Left forelimb (tissue), 1 donor: ENCODE measurements around the gene TRIM75.
"Not testable (repeated sequence)": the region's sequence is repeated elsewhere in the genome, so short reads cannot be mapped to it uniquely, and the experiment has no call there.

Source experiments
- DNase-seq: peaks from one replicate; pipeline ENCODE4 v3.0.0-alpha.2; 2018; ENCODE audit warnings: low spot score

Gene TRIM75

GRCh38 chr4:165053645-165054044 lies at the start of gene TRIM75:
TSS of gene TRIM75 (plus strand) at chr4:165053866. CDS start at chr4:165059148, 5,282 bp downstream.
- no peak for DNase-seq

- no peak for DNase-seq
Measured at GRCh38 chr4:165005352-165005925, 48.2 kb upstream of the TRIM75 start.

- no peak for DNase-seq
Measured at GRCh38 chr4:165006456-165006855, 47.2 kb upstream of the TRIM75 start.

- DNase-seq = no peak
Measured at GRCh38 chr4:165006886-165007285, 46.8 kb upstream of the TRIM75 start.

DNA sequence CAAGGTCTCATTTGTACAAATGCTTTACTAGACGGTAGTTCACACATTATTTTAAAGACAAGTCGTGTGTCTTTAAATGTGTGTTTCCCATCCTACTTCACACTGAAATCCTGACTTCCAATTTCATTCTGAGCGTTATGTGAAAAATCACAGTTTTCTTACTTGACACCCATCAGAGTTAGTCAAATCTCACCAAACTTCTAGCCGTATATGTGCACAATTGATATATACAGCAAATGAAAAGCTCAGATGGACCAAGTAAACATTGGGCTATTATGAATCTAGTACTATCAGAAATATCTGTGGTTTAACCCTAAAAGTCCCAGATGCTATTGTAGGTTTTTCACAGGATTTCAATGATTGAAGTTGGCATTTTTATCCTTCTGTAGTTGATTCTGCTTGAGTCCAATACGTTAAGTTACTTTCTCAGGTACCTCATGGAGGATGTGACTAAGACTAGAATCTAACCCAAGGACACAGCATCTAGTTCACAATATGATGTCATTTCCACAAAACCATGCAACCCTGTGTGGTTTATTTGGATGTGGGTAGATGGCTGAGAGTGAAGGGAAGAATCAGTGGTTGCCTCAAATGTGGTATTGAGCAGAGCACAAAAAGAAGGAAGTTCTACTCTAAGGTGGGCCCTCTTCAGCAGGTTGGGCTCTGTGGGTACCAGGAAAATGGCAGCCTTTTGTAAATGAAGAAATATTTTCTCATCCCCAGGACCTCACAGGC lies 44.0 kb upstream of the TRIM75 start:
- DNase-seq = no peak

DNA sequence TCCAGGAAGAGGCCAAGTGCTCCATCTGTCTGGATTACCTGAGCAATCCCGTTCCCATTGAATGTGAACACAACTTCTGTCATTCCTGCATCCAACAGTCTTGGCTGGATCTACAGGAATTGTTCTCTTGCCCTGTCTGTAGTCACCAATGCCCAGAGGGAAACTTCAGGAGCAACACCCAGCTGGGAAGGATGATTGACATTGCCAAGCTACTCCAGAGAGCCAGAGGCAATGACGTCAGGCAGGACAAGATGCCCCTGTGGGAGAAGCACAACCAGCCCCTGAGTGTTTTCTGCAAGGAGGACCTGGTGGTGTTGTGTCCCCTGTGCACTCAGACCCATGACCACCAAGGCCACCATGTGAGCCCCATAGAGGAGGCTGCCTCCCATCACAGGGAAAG lies 43.2 kb upstream of the TRIM75 start:
- no peak for DNase-seq

DNA sequence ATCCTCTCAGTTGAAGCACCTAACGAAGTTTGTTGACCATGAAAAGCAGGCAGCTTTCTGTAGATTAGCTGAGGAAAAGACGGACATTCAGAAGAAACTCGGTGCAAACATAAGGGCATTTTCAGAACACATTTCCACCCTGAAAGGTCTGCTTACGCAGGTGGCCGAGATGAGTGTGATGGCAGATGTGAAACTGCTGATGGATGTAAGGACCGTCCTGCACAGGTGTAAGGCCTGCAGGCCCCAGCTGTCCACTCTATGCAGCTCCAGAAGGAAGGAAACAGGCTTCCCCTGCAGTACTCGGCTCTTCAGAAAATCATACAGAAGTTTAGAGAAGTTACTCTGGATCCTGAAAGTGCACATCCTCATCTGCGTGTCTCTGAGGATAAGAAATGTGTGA lies 42.7 kb upstream of the TRIM75 start:
- no peak for DNase-seq

GRCh38 chr4:165011403-165011802 lies 42.3 kb upstream of the TRIM75 start:
- no peak for DNase-seq

GRCh38 chr4:165013691-165014090 lies 40.0 kb upstream of the TRIM75 start:
- DNase-seq = no peak

DNA sequence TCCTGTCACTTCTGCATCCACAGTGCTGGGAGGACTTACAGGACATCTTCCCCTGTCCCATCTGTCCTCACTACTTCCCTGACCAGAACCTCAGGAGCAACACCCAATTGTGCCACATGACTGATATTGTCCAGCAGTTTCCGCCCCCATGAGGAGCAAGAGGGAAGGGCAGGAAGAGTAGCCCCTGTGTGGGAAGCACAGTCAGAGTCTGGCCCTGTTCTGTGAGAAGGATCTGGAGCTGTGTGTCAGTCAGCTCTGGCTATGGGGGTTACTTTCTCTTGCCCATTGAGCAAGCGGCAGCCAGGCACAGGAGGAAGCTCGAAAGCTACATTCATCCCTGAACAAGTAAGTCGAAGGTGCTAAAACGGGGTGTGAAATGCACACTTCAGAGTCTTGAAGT lies 36.7 kb upstream of the TRIM75 start:
- no peak for DNase-seq

- DNase-seq = not testable (repeated sequence)
Measured at GRCh38 chr4:165019995-165020394, 33.7 kb upstream of the TRIM75 start.

- not testable (repeated sequence) for DNase-seq
Measured at GRCh38 chr4:165025782-165026181, 27.9 kb upstream of the TRIM75 start.

DNA sequence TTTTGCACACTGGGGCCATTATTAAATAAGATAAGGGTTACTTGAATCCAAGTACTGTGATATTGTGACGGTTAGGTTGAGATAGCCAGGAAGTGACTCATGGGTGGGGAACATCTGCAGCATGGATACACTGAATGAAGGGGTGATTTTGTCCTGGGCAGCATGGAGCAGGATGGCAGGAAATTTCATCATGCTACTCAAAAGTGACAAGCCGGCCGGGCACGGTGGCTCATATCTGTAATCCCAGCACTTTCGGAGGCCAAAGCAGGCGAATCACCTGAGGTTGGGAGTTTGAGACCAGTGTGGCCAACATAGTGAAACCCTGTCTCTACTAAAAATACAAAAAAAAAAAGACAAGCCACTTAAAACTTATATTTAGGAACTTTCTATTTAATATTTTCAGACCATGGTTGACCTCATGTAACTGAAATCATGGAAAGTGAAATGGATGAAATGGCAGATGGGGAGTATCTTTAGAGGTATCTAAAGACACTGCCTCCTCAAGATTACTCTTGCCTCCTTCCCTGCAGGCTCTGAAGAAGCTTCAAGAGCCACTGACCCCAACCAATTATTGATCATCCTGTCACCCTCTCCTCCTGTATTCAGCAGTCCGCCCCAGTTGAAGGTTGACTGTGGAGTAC lies 25.8 kb upstream of the TRIM75 start:
- no peak for DNase-seq

- DNase-seq = no peak
Measured at GRCh38 chr4:165031436-165032211, 22.0 kb upstream of the TRIM75 start, which contains the start of gene TRIM60. TSS of gene TRIM60 (plus strand) at chr4:165031999. CDS start at chr4:165040073, 8,074 bp downstream.

- no peak for DNase-seq
Measured at GRCh38 chr4:165048170-165048569, 5.5 kb upstream of the TRIM75 start.

DNA sequence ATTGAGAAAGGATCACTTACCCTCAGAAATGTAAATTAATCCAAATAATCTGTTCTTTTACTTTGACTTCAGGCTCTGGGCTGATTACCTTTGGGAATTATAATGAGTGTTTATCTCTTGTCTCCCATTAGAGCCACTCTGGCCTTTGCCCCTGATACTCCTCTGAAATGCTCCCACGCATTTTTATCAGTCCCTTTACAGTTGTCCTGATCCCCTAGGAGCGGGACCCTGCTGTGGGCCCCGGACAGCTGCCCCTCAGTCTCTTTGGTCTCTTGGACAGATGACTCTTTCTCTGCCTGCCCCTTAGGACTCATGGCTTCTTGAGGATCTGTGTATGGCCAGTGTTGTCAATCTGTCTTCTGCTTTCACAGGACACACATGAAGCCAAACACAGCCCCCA lies 1.0 kb upstream of the TRIM75 start:
- no peak for DNase-seq

GRCh38 chr4:165055601-165056000 lies 1.9 kb downstream of the TRIM75 start:
- DNase-seq = no peak

GRCh38 chr4:165058666-165059065 lies 5.0 kb downstream of the TRIM75 start:
- no peak for DNase-seq

GRCh38 chr4:165059386-165059785 lies 5.7 kb downstream of the TRIM75 start:
- no peak for DNase-seq

- DNase-seq = no peak
Measured at GRCh38 chr4:165060938-165061337, 7.3 kb downstream of the TRIM75 start.

DNA sequence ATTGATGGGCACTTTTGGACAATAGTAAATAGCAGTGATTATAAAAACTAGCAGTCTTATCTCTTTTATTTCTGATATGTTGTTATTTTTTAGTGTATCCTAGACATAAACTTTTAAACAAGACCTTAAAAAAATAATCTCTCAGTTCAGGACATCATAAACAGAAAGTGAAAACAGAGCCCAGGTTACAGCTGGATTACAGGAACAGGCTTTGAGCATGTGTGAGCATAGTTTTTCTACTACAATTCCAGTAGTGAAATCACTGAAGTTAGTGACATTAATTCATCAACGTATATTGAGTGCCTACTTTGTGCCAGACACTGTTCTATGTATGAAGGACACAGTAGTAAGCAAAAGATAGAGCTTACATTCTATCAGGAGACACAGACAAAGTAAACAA lies 16.9 kb downstream of the TRIM75 start:
- no peak for DNase-seq

DNA sequence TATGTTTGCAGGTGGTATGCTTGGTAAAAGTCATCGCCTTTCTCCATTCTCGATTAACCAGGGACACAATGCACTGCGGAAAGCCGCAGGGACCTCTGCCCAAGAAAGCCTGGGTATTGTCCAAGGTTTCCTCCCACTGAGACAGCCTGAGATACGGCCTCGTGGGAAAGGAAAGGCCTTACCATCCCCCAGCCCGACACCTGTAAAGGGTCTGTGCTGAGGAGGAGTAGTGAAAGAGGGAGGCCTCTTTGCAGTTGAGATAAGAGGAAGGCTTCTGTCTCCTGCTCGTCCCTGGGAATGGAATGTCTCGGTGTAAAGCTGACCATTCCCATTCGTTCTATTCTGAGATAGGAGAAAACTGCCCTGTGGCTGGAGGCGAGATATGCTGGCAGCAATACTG lies 19.7 kb downstream of the TRIM75 start:
- DNase-seq = not testable (repeated sequence)
